Activated effector memory CD4-positive, alpha-beta T cell treated with Interleukin-2 at 50 U/mL for 16 hours (primary cell): Measurements from ENCODE around the gene MINDY1.
A peak's percentile ranks its signal among the peaks of the same experiment; 100 is the strongest.

Experiments used
- DNase-seq: peaks from one replicate; pipeline ENCODE4 v3.0.0-alpha.2; 2020

MINDY1 gene

DNA sequence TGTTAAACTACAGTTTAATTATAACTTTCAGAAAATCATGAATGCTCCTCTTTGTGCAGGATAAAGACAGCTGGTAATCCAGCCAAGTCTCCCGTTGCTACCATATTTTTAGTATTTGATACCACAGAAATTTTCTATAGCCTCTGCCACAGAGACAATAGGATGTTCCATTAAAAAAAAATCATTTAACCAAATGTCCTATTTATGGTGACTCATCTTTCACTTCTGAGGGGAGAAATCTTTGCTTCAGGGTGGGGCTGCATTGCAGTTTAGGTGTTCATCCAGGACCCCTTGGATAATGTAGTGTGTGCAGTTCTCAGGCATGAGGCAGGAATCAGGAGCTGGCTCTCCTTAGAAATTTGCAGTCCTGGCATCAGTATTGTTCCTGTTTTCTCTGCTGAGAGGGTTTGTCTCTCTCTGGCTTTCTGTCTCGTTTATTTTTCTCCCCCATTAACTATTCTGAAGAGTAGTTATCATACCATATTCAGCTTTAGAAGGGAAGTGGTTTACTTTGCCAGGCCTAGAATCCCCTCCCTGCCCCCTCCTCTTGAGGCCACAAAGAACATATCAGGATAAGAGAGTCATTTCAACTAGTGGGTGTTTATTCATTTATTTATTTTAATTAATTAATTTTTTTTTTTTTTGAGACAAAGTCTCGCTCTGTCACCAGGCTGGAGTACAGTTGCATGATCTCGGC lies 4.6 kb upstream of the MINDY1 start:
- DNase-seq, result no peak

DNA sequence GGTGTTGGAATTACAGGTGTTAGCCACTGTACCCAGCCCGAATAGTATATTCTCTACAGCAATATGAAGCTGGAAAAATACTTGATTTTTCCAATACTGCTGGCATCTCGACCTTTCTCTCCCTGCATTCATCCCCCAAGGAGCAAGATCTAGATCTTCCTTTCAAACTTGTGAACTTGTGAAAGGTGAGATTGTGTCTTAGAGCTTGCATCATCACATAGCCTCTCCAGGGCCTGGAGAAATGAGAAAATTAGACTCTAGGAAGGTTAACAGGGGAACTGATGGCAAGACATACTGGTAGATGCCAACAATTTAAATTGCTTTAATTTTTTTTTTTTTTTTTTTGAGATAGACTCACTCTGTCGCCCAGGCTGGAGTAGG lies 3.6 kb upstream of the MINDY1 start:
- DNase-seq, result no peak

DNA sequence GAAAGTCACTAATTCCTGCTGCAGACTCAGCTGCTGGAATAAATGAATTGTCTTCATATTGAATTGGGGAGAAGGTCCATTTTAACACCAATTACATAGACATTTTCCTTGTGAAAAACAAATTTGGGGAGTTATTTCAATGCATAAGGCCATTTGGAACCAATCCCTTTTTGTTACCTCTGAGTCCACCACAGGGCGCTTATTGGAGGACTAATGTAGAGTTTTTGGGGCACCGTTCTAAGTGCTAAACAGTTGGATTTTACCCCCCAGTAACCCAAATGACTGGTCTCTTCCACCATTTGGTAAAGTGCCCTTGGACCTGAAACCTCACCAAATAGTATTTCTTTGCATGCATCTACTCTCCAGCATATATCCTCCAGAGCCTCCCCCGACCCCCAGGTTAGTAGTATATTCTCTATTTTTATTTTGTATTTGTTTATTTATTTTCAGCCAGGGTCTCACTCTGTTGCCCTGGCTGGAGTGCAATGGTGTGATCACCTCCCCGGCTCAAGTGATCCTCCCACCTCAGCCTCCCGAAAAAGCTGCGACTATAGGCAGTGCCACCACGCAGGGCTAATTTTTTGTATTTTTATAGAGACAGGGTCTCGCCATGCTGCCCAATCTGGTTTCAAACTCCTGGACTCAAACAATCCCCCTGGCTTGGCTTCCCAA lies 3.1 kb upstream of the MINDY1 start:
- DNase-seq, result no peak

DNA sequence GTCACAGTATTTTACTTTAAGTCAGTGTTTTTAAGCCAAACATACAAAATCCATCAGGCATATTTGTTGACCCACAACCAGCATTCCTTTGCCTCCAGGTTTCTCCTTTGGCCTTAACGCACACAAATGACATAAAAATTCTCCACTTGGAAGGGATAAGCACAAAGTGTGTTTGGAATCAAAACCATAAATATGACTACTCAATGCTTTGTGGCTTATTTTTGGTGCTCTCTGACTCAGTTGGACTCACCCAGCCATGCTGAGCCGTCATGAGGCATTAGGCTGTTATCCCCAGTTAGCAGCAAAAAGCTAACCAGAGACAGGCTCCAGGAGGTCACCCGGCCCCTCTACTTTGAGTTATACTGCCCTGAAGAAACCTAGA lies 2.5 kb upstream of the MINDY1 start:
- no peak for DNase-seq

DNA sequence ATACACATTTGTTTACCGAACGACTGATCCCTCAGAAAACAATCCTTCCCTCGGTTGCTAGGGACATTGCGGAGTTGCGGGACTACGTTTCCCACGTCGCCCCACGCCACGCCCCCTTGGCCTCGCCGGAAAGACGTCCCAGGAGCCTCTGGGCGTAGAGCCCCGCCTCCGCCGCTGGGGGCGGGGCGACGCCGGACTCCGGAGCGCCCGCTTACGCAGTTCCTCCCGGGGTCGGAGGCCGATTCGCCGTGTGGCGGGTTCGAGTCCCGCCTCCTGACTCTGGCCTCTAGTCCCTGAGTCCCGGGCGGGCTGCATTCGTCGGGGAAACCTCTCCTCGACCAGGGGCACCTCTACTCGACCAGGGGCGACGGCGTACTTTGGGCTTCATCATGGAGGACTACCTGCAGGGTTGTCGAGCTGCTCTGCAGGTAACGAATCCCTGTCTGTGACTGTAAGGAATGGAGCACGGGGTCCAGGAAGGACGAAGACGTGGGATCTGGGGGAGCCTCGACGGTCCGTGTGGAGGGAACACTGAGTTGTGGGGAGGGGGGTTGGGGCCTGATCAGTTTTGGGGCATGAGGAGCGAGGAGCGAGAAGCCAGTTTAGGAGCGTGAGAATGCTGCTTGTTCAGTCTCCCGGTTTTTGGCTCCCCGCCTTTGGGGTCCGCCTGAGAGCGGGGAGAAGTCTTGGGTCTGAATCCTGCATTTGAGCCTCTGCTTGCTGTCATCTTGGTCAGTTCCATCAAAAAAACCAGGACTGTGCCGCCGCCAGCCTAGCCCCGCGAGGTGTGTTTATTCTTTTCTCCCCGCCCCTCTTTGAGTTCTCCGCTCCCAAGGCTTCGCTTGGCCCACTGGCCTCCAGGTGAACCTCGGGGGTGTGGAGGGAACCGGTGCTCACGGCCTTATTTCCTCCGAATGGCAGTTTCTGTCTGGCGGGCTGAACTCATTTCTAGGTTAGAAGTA lies 1.8 kb upstream of the MINDY1 start, which contains the start of gene PRUNE1:
TSS of gene PRUNE1 (plus strand) at position 206 of the 962 bp plus-strand sequence. CDS start at position 390, 184 bp downstream.
- DNase-seq, result peak; percentile 92

GRCh38 chr1:151007853-151008243 lies 1.1 kb upstream of the MINDY1 start:
- no peak for DNase-seq

DNA sequence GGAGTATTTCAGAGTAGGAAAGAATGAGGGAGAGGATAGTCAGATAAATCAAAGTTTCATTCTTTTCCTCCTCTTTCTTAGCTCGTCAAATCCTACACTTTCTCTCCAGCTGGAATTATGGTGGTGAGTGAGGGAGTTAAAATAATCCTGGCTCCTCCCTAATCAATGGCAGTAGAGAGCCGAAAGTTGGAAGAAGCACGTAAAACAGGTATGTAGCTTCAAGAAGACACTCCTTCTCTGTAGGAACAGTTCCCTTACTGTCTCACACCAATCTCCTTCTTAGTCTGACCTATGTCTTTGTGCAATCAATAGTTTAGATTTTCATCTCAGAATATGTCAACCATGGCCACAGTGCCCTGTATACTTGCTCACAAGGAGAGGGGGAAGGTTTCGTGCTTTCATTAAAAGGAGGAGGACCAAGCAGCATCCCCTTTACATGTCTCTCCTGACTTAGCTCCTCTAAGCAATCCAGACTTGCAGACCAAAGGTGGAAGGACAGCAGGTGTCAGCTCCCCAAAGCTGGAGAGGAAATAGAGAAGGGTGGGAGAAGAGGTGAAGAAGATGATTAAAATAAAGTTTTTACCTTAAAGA lies 878 bp downstream of the MINDY1 start:
- DNase-seq, result no peak

DNA sequence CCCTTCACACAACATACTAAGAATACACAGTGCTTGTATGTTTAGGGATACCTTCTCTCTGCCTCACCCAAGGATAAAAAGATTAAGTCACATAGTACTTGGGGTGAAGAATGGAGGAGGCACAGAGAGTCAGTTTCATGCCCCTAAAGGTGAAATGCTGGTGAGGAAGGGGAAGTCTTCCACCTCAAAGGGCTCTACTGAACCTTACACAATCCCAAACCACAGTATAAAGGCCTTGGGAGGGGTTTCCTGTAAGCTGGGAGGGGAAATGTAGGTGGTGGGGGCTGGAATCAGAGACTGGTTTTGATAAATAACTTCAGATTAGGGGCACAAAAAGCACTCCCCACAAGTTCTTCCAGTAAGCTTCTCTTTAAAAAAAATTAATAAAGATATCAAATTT lies 3.5 kb downstream of the MINDY1 start:
- no peak for DNase-seq

DNA sequence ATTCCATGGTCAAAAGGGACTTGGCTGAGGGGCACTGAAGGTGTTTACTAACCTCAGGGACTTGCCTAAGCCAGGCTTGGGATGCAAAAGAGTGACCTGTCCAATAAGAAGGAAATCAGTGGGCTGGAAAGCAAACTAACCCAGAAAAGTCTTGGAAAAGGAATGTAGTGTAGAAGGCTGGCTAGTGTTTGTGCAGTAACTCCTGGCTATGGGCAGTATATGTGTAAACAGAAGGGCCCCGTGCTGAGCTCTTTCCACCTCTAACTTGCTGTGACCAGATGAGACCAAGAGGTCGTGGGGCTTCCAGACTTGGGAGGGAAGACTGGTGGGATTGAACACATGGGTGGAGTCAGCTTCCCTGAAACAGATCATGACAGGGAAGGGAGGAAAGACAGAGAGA lies 4.1 kb downstream of the MINDY1 start:
- no peak for DNase-seq

DNA sequence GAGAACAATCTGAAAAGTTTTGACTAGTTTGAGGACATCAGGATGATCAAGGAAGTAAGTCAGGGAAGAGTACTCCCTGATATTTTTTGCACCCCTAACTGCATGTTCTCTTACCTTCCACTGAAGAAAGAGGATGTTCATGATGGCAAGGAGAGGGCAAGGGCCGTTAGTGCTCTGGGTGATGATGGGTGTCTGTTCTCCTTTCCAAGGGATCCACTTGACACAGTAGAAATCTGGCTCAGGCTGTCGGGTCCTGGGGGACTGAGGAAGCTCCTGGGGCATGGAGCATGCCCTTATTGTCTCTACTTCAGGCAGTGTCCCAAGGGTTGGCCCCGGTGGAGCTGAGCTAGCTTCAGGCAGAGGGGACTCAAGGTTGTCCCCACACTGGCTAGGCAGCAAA lies 4.7 kb downstream of the MINDY1 start:
- no peak for DNase-seq

GRCh38 chr1:151001602-151002001 lies 5.1 kb downstream of the MINDY1 start:
- DNase-seq, result no peak

DNA sequence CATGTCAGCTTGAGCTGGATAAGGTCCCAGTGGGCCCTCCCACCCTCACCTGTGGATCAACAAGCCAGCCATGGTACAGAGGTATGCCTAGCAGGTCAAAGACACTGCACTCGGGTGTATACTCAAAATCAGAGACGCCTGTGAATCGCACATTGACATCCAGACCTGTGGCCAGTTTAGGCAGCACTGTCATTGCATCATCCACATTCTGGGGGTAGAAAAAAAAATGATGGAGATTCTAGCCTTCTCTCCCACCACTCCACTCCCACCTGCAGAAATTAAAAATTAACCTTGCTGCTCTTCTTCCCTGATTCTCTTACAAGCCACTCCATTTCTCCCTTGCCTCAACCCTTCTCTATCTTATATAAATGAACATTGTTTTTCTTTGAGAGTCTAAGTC lies 6.3 kb downstream of the MINDY1 start:
- no peak for DNase-seq

DNA sequence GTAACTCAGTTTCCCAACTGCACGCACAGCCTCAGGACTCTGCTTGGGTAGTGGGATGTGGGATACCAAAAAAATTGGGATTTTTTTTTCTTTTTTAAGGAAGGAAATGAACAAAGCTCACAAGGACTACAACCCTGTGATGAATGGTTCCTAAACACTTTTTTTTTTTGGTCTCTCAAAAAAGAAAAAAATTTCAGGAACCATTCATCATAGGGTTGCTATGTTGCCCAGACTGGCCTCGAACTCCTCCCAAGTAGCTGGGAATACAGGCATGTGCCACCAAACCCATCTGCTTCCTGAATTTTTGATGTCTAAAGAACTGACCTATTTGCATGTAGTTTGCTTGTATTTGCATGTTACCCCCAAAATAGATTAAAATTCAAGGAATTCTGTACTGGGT lies 6.8 kb downstream of the MINDY1 start:
- DNase-seq, result no peak

DNA sequence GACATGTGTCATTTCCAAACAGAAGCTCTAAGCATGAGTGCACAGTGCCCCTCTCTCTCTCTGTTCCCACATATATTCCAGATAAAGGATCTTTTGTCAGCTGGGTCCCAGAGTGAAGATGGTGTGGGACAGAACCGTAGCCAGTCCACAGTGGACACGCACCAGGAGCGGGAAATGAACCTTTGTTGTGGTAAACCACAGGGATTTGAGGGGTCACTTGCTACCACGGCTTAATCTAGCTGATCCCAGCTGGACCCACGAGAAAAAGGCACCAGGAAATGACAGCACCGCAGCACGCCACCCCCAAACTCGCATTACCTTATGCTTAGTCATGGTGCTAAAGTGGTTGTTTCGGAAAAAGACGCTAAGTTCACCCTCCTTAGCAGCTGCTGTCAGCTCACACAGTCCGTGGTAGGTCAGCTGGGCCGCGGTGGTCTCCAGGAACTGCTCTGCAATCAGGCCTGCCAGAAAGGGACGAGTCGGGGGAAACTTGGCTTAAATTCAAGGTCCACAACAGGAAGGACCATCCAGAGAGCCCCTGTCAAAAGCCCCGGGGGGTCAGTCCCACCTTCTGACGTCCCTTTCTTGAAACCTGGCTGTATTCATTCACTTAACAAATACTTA lies 7.5 kb downstream of the MINDY1 start:
- no peak for DNase-seq

- no peak for DNase-seq
These were observed 8.8 kb downstream of the MINDY1 start for GRCh38 chr1:150997949-150998348.

DNA sequence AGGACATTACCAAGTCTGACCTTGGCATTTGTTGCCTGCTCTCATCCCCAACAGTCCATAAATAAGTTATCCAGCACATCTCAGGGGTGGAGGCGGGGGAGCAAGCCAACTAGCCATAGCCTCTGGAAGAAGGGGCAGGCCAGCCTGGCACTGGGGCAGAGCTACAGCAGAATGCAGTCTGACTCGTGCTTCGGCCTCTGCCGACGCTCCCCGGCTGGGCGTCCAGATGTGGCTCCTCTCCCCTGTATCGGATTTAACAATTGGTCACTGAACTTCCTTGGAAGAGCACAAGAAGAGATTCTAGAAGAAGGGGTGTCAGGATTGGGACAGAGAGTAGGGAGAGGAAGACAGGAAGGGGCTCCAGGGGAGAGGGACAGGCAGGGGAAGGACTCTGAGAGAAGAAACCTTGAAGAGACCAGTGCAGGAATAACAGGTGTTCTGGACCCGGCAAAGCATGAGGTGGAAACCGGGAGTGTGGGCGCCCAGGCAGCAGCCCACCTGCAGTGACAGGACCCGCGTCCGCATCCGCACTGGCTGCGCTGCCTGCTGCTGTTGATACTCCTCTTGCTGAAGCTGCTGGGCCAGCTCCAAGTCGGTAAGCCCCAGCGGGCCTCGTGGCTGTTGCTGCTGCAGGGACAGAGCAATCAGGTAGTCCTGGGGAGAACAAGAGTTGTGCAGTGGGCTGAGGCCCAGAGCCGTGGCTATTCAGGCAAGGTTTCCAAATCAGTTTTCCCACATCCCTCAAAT lies 9.4 kb downstream of the MINDY1 start:
- no peak for DNase-seq

- DNase-seq, result no peak
These were observed 10.8 kb downstream of the MINDY1 start for GRCh38 chr1:150995896-150996295.

GRCh38 chr1:150995460-150995859 lies 11.2 kb downstream of the MINDY1 start:
- DNase-seq, result no peak

DNA sequence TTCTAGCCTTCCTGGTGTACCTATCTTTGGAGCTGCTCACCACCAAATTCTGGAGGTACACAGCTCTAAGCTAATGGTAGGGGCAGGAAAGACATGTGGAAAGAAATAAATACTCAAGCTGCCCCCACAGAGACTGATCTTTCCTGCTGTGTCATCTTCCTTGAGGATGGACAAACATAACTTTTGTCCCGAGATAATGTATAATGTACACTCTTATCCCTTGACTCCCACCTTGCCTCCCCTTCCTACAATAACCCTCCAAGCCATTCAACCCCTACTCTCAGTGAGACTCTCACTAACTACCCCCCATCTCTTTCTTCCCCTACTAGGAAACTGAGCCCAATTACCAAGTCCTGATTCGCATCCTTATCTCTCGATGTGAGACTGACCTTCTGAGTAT lies 12.5 kb downstream of the MINDY1 start:
- DNase-seq, result no peak

DNA sequence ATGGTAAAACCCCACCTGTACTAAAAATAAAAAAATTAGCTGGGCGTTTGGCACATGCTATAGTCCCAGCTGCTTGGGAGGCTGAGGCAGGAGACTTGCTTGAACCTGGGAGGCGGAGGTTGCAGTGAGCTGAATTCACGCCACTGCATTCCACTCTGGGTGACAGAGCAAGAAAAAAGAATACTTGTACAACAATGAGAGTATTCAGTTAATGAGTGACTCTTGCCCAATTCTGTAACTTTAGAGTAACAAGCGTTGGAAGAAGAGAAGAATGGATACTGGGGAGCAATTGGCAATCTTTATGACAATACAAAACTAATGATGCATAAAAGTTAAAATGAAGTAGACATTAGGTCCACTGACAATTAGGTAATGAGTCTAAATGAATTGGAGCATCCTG lies 14.1 kb downstream of the MINDY1 start:
- DNase-seq, result no peak

- no peak for DNase-seq
These were observed 18.8 kb downstream of the MINDY1 start for GRCh38 chr1:150987924-150988323.
